HAP-1 (cell line): ENCODE data around the gene DYRK1A.

Experiments used
- DNase-seq, 2 experiments: peaks; one replicate each; pipeline ENCODE4 v3.0.0-alpha.2; 2016 to 2020; ENCODE audit warnings: low spot score in 2 of 2
- H3K27me3 ChIP-seq: fragments of 250-450 bp; sonication (Bioruptor Pico); 2 replicates; pipeline ENCODE4 v1.5.1; 2020; ENCODE audit warnings: low read depth, mild to moderate bottlenecking, moderate library complexity
- H3K36me3 ChIP-seq: fragments of 250-450 bp; sonication (Bioruptor Pico); replicated peaks from 2 replicates; pipeline ENCODE4 v1.5.1; 2020; ENCODE audit warnings: mild to moderate bottlenecking
- H3K4me1 ChIP-seq: fragments of 250-450 bp; sonication (Bioruptor Pico); 2 replicates; pipeline ENCODE4 v1.5.1; 2020; ENCODE audit warnings: mild to moderate bottlenecking
- H3K4me3 ChIP-seq: fragments of 250-450 bp; sonication (Bioruptor Pico); 2 replicates; pipeline ENCODE4 v1.5.1; 2020; ENCODE audit warnings: mild to moderate bottlenecking, moderate library complexity
- H3K9me3 ChIP-seq: fragments of 250-450 bp; sonication (Bioruptor Pico); 2 replicates; pipeline ENCODE4 v1.5.1; 2020; ENCODE audit warnings: mild to moderate bottlenecking, moderate library complexity
- in situ Hi-C: fragments of 300-500 bp; cut with MboI; formaldehyde crosslinking; loops from 3 replicates; pipeline ENCODE4 v1.14.3; 2020; ENCODE audit warnings: low sequenced_read_pairs, inconsistent platforms, mixed read lengths

The DYRK1A gene

GRCh38 chr21:37445228-37445627 lies 78.7 kb downstream of the DYRK1A start:
- in situ Hi-C loops: no loop called here
- peaks cover 3% of the 10 kb centered on the region; the same call in 1 of the 2 replicates for H3K36me3 ChIP-seq
- H3K4me1 ChIP-seq: peaks cover 16% of the 10 kb centered on the region
- no peak for DNase-seq
- H3K27me3 ChIP-seq: no peaks in the 10 kb centered on the region
- no peak overlapping the region for H3K4me3 ChIP-seq
- H3K9me3 ChIP-seq: no peaks in the 10 kb centered on the region

- H3K27me3 ChIP-seq: no peaks in the 10 kb centered on the region
- in situ Hi-C loops: no loop called here
- peaks cover 3% of the 10 kb centered on the region; the same call in 1 of the 2 replicates for H3K36me3 ChIP-seq
- no peak overlapping the region for H3K4me3 ChIP-seq
- H3K4me1 ChIP-seq: peaks cover 11% of the 10 kb centered on the region
- no peak for DNase-seq
- no peaks in the 10 kb centered on the region for H3K9me3 ChIP-seq
Observed at GRCh38 chr21:37446552-37446951, 80.0 kb downstream of the DYRK1A start.

GRCh38 chr21:37447288-37447936 lies 80.8 kb downstream of the DYRK1A start:
- no peak overlapping the region for H3K4me3 ChIP-seq
- in situ Hi-C loops: no loop called here
- H3K9me3 ChIP-seq: no peaks in the 10 kb centered on the region
- no peak for DNase-seq
- peaks cover 10% of the 10 kb centered on the region for H3K4me1 ChIP-seq
- H3K36me3 ChIP-seq: peaks cover 3% of the 10 kb centered on the region; the same call in 1 of the 2 replicates
- no peaks in the 10 kb centered on the region for H3K27me3 ChIP-seq

- peaks cover 10% of the 10 kb centered on the region for H3K4me1 ChIP-seq
- no peaks in the 10 kb centered on the region for H3K9me3 ChIP-seq
- in situ Hi-C loops: no loop called here
- H3K27me3 ChIP-seq: no peaks in the 10 kb centered on the region
- no peak for DNase-seq
- 0 out of 2 replicates have a peak, but pooled peaks cover 3% of the 10 kb centered on the region for H3K36me3 ChIP-seq
- H3K4me3 ChIP-seq: no peak overlapping the region
Observed at GRCh38 chr21:37449302-37449937, 82.8 kb downstream of the DYRK1A start.

- no peak overlapping the region for H3K4me3 ChIP-seq
Observed at GRCh38 chr21:37450445-37450941, 83.9 kb downstream of the DYRK1A start.

GRCh38 chr21:37451446-37451845 lies 84.9 kb downstream of the DYRK1A start:
- DNase-seq: no peak
- 0 out of 2 replicates have a peak, but pooled peaks cover 3% of the 10 kb centered on the region for H3K36me3 ChIP-seq
- in situ Hi-C loops: no loop called here
- H3K9me3 ChIP-seq: no peaks in the 10 kb centered on the region
- H3K4me1 ChIP-seq: peaks cover 2% of the 10 kb centered on the region; the same call in 1 of the 2 replicates
- H3K4me3 ChIP-seq: no peak overlapping the region
- no peaks in the 10 kb centered on the region for H3K27me3 ChIP-seq

More at GRCh38 chr21:37450445-37450941, 83.9 kb downstream of the DYRK1A start:
- 0 out of 2 replicates have a peak, but pooled peaks cover 3% of the 10 kb centered on the region for H3K36me3 ChIP-seq
- no peaks in the 10 kb centered on the region for H3K9me3 ChIP-seq
- H3K27me3 ChIP-seq: no peaks in the 10 kb centered on the region
- in situ Hi-C loops: no loop called here
- DNase-seq: no peak
- peaks cover 4% of the 10 kb centered on the region for H3K4me1 ChIP-seq

GRCh38 chr21:37452227-37452626 lies 85.7 kb downstream of the DYRK1A start:
- DNase-seq: no peak
- Histone ChIP-seq H3K9me3 (no peaks in the 10 kb centered on the region), H3K4me1 (peaks cover 2% of the 10 kb centered on the region; the same call in 1 of the 2 replicates), H3K36me3 (0 out of 2 replicates have a peak, but pooled peaks cover 3% of the 10 kb centered on the region), H3K27me3 (no peaks in the 10 kb centered on the region), H3K4me3 (no peak overlapping the region)
- in situ Hi-C loops: no loop called here

GRCh38 chr21:37453350-37453749 lies 86.8 kb downstream of the DYRK1A start:
- in situ Hi-C loops: no loop called here

GRCh38 chr21:37454869-37455503 lies 88.4 kb downstream of the DYRK1A start:
- DNase-seq: no peak
- no peaks in the 10 kb centered on the region for H3K27me3 ChIP-seq
- in situ Hi-C loops: no loop called here
- H3K4me1 ChIP-seq: peaks cover 19% of the 10 kb centered on the region
- H3K9me3 ChIP-seq: no peaks in the 10 kb centered on the region
- no peaks in the 10 kb centered on the region; the same call in 1 of the 2 replicates for H3K36me3 ChIP-seq
- H3K4me3 ChIP-seq: no peak overlapping the region

More at GRCh38 chr21:37453350-37453749, 86.8 kb downstream of the DYRK1A start:
- DNase-seq: no peak
- Histone ChIP-seq H3K4me1 (peaks cover 9% of the 10 kb centered on the region), H3K36me3 (0 out of 2 replicates have a peak, but pooled peaks cover 3% of the 10 kb centered on the region), H3K27me3 (no peaks in the 10 kb centered on the region), H3K4me3 (no peak overlapping the region), H3K9me3 (no peaks in the 10 kb centered on the region)

- no peak for DNase-seq
- Histone ChIP-seq H3K4me3 (no peak overlapping the region), H3K36me3 (no peaks in the 10 kb centered on the region; the same call in 1 of the 2 replicates), H3K4me1 (peaks cover 20% of the 10 kb centered on the region), H3K9me3 (no peaks in the 10 kb centered on the region), H3K27me3 (no peaks in the 10 kb centered on the region)
- in situ Hi-C loops: no loop called here
Observed at GRCh38 chr21:37455504-37455911, 88.9 kb downstream of the DYRK1A start.

- H3K36me3 ChIP-seq: no peaks in the 10 kb centered on the region; the same call in 1 of the 2 replicates
- H3K27me3 ChIP-seq: no peaks in the 10 kb centered on the region
- no peak overlapping the region for H3K4me3 ChIP-seq
- in situ Hi-C loops: no loop called here
- DNase-seq: no peak
- H3K4me1 ChIP-seq: peaks cover 31% of the 10 kb centered on the region
- H3K9me3 ChIP-seq: no peaks in the 10 kb centered on the region
Observed at GRCh38 chr21:37458669-37459276, 92.2 kb downstream of the DYRK1A start.

- Histone ChIP-seq H3K4me1 (peaks cover 31% of the 10 kb centered on the region), H3K9me3 (no peaks in the 10 kb centered on the region), H3K36me3 (no peaks in the 10 kb centered on the region; the same call in 1 of the 2 replicates), H3K27me3 (no peaks in the 10 kb centered on the region), H3K4me3 (no peak overlapping the region)
- DNase-seq: no peak
- in situ Hi-C loops: no loop called here
Observed at GRCh38 chr21:37459575-37459974, 93.0 kb downstream of the DYRK1A start.

- in situ Hi-C loops: no loop called here
- no peaks in the 10 kb centered on the region; the same call in 1 of the 2 replicates for H3K36me3 ChIP-seq
- no peaks in the 10 kb centered on the region for H3K9me3 ChIP-seq
- H3K4me3 ChIP-seq: no peak overlapping the region
- H3K27me3 ChIP-seq: no peaks in the 10 kb centered on the region
- peaks cover 31% of the 10 kb centered on the region for H3K4me1 ChIP-seq
- DNase-seq: peak in 1 of 2 experiments; percentile 54
Observed at GRCh38 chr21:37460196-37460595, 93.6 kb downstream of the DYRK1A start.
